ENCODE results near the gene CCL4L2.
"Not testable (repeated sequence)": the region's sequence is repeated elsewhere in the genome, so short reads cannot be mapped to it uniquely, and the experiment has no call there.

GRCh38 chr17:36190549-36191330 lies 20.1 kb upstream of the CCL4L2 start:
- TF ChIP-seq, protein P1, sequence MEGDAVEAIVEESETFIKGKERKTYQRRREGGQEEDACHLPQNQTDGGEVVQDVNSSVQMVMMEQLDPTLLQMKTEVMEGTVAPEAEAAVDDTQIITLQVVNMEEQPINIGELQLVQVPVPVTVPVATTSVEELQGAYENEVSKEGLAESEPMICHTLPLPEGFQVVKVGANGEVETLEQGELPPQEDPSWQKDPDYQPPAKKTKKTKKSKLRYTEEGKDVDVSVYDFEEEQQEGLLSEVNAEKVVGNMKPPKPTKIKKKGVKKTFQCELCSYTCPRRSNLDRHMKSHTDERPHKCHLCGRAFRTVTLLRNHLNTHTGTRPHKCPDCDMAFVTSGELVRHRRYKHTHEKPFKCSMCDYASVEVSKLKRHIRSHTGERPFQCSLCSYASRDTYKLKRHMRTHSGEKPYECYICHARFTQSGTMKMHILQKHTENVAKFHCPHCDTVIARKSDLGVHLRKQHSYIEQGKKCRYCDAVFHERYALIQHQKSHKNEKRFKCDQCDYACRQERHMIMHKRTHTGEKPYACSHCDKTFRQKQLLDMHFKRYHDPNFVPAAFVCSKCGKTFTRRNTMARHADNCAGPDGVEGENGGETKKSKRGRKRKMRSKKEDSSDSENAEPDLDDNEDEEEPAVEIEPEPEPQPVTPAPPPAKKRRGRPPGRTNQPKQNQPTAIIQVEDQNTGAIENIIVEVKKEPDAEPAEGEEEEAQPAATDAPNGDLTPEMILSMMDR (IDR thresholded peaks at IDR 0.05), result not testable (repeated sequence)
- TF ChIP-seq POLR2AphosphoS5 (IDR thresholded peaks at IDR 0.05; ENCODE audit: low read depth, low read length), result not testable (repeated sequence)

Measured in Panc1 (cell line).